ENCODE results near the gene GINS3. TPM values are rescaled to one million over a fixed set of nuclear protein-coding genes. Genes with fewer than 3 reads are reported as not detected.

The GINS3 gene
- total RNA-seq, 6 experiments from 2014 or later = 0.68 to 3.3 (median 1.2) TPM

DNA sequence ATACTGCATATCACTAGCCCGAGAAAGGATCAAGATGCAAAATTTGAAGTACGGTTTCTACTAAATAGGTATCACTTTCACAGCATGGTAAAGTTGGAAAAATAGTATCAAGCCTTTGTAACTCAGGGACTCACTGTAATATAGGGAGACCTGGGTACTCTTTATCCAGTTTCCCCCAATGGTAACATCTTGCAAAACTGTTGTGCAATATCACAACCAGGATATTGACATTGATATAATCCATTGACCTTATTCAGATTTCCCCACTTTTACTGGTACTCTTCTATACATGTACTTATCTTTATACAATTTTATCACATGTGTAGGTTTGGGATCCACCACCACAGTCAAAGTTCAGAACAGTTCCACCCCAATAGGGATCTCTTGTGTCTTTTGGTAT lies 20.4 kb upstream of the GINS3 start:
- TF ChIP-seq POLR2A (IDR thresholded peaks at IDR 0.05) = no peak
- TF ChIP-seq, protein P1, sequence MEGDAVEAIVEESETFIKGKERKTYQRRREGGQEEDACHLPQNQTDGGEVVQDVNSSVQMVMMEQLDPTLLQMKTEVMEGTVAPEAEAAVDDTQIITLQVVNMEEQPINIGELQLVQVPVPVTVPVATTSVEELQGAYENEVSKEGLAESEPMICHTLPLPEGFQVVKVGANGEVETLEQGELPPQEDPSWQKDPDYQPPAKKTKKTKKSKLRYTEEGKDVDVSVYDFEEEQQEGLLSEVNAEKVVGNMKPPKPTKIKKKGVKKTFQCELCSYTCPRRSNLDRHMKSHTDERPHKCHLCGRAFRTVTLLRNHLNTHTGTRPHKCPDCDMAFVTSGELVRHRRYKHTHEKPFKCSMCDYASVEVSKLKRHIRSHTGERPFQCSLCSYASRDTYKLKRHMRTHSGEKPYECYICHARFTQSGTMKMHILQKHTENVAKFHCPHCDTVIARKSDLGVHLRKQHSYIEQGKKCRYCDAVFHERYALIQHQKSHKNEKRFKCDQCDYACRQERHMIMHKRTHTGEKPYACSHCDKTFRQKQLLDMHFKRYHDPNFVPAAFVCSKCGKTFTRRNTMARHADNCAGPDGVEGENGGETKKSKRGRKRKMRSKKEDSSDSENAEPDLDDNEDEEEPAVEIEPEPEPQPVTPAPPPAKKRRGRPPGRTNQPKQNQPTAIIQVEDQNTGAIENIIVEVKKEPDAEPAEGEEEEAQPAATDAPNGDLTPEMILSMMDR (IDR thresholded peaks at IDR 0.05) = no peak
- intact Hi-C loops (cut with DNase I) = no loop called here
- 89% methylated on average over 2 of the region's 2 CpGs for WGBS (ENCODE audit: insufficient coverage, low coverage, low lambda C conversion rate, missing lambda C conversion rate)

DNA sequence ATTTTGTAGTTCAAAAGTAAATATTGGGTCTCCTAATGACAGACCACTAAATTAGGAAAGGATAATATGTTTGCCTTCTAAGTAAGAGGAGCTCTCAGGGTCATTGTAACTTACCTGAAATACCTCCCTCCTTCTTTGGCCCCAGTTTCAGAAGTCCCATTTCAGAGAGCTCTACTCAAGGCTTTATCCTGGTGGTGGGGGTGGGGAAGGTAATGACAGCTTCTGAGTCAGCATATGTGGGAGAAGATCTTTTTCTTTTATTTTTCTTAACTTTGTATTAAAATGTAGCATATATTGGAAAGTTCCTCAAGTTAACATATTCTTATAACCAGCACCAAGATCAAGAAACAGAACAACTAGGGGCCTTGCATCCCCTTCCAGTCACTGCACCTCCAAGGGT lies 16.9 kb upstream of the GINS3 start:
- H3K27ac ChIP-seq = no peak overlapping the region
- no peaks in the 10 kb centered on the region for H3K9me3 ChIP-seq
- intact Hi-C loops (cut with DNase I) = no loop called here
- no peaks in the 10 kb centered on the region for H3K4me1 ChIP-seq
- no peaks in the 10 kb centered on the region for H3K27me3 ChIP-seq
- H3K36me3 ChIP-seq = no peaks in the 10 kb centered on the region
- DNase-seq = no peak
- ATAC-seq = no peak
- H3K4me3 ChIP-seq = no peak overlapping the region
- TF ChIP-seq, protein P1 (IDR thresholded peaks at IDR 0.05) = no peak

More for the DNA sequence above, 20.4 kb upstream of the GINS3 start:
- Histone ChIP-seq H3K4me1 (no peaks in the 10 kb centered on the region), H3K9me3 (no peaks in the 10 kb centered on the region), H3K4me3 (no peak overlapping the region), H3K27me3 (no peaks in the 10 kb centered on the region), H3K27ac (no peak overlapping the region), H3K36me3 (no peaks in the 10 kb centered on the region)
- no peak for DNase-seq
- no peak for ATAC-seq

DNA sequence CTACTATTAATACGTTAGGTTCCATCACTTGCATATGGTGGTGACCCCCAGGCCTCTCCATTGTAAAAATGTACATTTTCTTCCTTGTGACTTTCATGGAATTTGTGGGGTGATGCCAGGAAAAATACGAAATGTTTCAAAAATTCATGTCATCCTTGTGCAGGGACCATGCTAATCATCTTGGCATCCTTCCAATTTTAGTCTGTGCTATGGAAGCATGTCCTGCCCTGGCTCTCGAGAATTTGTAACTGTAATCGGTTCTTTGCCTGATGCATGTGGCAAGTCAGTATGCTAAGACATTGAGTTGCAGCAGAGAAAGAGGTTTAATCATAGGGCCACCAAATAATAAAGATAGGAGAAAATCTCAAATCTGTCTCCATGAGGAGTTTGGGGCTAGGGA lies 14.3 kb upstream of the GINS3 start:
- Histone ChIP-seq H3K9me3 (no peaks in the 10 kb centered on the region), H3K27ac (no peak overlapping the region), H3K27me3 (no peaks in the 10 kb centered on the region), H3K36me3 (no peaks in the 10 kb centered on the region), H3K4me3 (no peak overlapping the region), H3K4me1 (no peaks in the 10 kb centered on the region)
- TF ChIP-seq POLR2A (IDR thresholded peaks at IDR 0.05) = no peak
- TF ChIP-seq, protein P1 (IDR thresholded peaks at IDR 0.05) = no peak
- 53% methylated on average over 4 of the region's 4 CpGs for WGBS (ENCODE audit: insufficient coverage, low coverage, low lambda C conversion rate, missing lambda C conversion rate)
- no peak for ATAC-seq
- no peak for DNase-seq
- intact Hi-C loops (cut with DNase I) = no loop called here

DNA sequence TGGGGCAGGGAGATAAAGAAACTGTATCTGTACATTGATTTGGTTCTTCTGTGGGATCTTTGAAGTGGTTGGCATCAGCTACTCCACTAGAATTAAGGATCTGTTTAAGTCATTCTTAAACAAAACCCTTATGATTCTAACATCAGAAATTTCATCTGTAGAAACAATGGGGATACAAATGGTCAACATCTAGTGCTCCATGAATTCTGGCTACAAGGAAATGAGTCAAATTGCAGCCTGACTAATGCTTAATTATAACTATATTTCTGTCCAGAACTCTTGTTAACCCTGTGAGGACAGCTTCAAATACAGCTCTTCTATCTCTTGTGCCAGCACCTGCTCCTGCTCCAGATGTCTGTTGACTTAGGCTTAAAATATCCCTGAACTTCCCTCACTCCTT lies 13.9 kb upstream of the GINS3 start:
- Histone ChIP-seq H3K4me3 (no peak overlapping the region), H3K27ac (no peak overlapping the region), H3K4me1 (no peaks in the 10 kb centered on the region), H3K9me3 (no peaks in the 10 kb centered on the region), H3K27me3 (no peaks in the 10 kb centered on the region), H3K36me3 (no peaks in the 10 kb centered on the region)
- TF ChIP-seq, protein P1 (IDR thresholded peaks at IDR 0.05) = no peak
- no peak for TF ChIP-seq POLR2A (IDR thresholded peaks at IDR 0.05)
- no peak for DNase-seq
- no peak for ATAC-seq
- intact Hi-C loops (cut with DNase I) = no loop called here

DNA sequence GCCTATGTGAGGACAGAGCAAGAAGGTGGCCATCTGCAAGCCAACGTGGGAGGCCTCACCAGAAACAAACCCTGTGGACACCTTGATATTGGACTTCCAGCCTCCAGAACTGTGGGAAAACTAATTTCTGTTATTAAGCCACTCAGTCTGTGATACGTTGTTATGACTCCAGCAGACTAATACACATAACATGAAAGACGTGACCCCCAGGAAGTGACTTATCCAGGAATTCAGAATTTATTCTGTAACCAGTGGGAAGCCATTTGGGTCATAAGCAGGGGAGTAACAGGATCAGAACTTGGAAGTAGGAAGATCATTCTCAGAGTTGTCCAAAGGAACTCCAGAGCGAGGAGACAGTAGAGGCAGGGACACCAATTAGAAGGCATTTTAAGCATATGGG lies 12.5 kb upstream of the GINS3 start:
- ATAC-seq = no peak
- intact Hi-C loops (cut with DNase I) = no loop called here
- Histone ChIP-seq H3K27me3 (no peaks in the 10 kb centered on the region), H3K4me3 (no peak overlapping the region), H3K4me1 (no peaks in the 10 kb centered on the region), H3K36me3 (no peaks in the 10 kb centered on the region), H3K27ac (no peak overlapping the region), H3K9me3 (no peaks in the 10 kb centered on the region)
- no peak for DNase-seq
- 88% methylated on average over 2 of the region's 4 CpGs for WGBS (ENCODE audit: insufficient coverage, low coverage, low lambda C conversion rate, missing lambda C conversion rate)
- TF ChIP-seq, protein P1 (IDR thresholded peaks at IDR 0.05) = no peak
- no peak for TF ChIP-seq POLR2A (IDR thresholded peaks at IDR 0.05)
